GM23338 (cell line): ENCODE measurements around the gene UNC5B. TPM values are rescaled to one million over a fixed set of nuclear protein-coding genes. Genes with fewer than 3 reads are reported as not detected.

Experiments used
- ATAC-seq: fragments of 200-7000 bp; cut with Tn5 transposase; 3 replicates; pipeline ENCODE4 v1.9.1; 2020
- DNase-seq: peaks from one replicate; pipeline ENCODE4 v3.0.0-alpha.2; 2015; ENCODE audit warnings: low spot score
- H2AFZ ChIP-seq: fragments of 200-600 bp; sonication (generic); 2 replicates; pipeline ENCODE4 v1.8.0; 2016; ENCODE audit warnings: antibody characterized with exemption, mild to moderate bottlenecking, moderate library complexity
- H3F3A ChIP-seq: fragments of 200-600 bp; sonication (generic); replicated peaks from 2 replicates; pipeline ENCODE4 v1.8.0; 2017; ENCODE audit warnings: antibody characterized with exemption, mixed run types, low read depth
- H3K27ac ChIP-seq: fragments of 200-600 bp; sonication (generic); 2 replicates; pipeline ENCODE4 v1.6.1; 2016; ENCODE audit warnings: low read depth
- H3K27me3 ChIP-seq: fragments of 200-600 bp; sonication (generic); 2 replicates; pipeline ENCODE4 v1.8.0; 2016; ENCODE audit warnings: mild to moderate bottlenecking, mixed run types, moderate library complexity; ENCODE audit not compliant: insufficient read depth
- H3K36me3 ChIP-seq: fragments of 200-600 bp; sonication (generic); 2 replicates; pipeline ENCODE4 v1.8.0; 2016; ENCODE audit warnings: mild to moderate bottlenecking; ENCODE audit not compliant: insufficient read depth
- H3K4me1 ChIP-seq: fragments of 200-600 bp; sonication (generic); 2 replicates; pipeline ENCODE4 v1.8.0; 2016; ENCODE audit warnings: mild to moderate bottlenecking, moderate library complexity; ENCODE audit not compliant: insufficient read depth
- H3K4me2 ChIP-seq: fragments of 200-600 bp; sonication (generic); 2 replicates; pipeline ENCODE4 v1.7.1; 2017; ENCODE audit warnings: mixed run types
- H3K4me3 ChIP-seq: fragments of 200-600 bp; sonication (generic); 2 replicates; pipeline ENCODE4 v1.6.1; 2016; ENCODE audit warnings: mixed run types
- H3K79me2 ChIP-seq: fragments of 200-600 bp; sonication (generic); replicated peaks from 2 replicates; pipeline ENCODE4 v1.8.0; 2017; ENCODE audit warnings: mild to moderate bottlenecking; ENCODE audit not compliant: insufficient read depth
- H3K9me2 ChIP-seq: fragments of 200-600 bp; sonication (generic); 2 replicates; pipeline ENCODE4 v1.8.0; 2017; ENCODE audit not compliant: insufficient read depth
- H4K20me1 ChIP-seq: fragments of 200-600 bp; sonication (generic); replicated peaks from 2 replicates; pipeline ENCODE4 v1.8.0; 2017; ENCODE audit warnings: mild to moderate bottlenecking; ENCODE audit not compliant: insufficient read depth
- H3K27ac Mint-ChIP-seq: 2 replicates; pipeline ENCODE4 v1.8.0; 2020; ENCODE audit warnings: inconsistent platforms, mild to moderate bottlenecking, moderate library complexity, mixed read lengths
- H3K27me3 Mint-ChIP-seq: 3 replicates; pipeline ENCODE4 v1.8.0; 2022; ENCODE audit warnings: low read depth, mild to moderate bottlenecking, moderate library complexity, mixed read lengths, inconsistent platforms; ENCODE audit not compliant: insufficient read depth, poor library complexity
- H3K36me3 Mint-ChIP-seq: 3 replicates; pipeline ENCODE4 v1.8.0; 2021; ENCODE audit warnings: low read depth, mild to moderate bottlenecking, inconsistent platforms, moderate library complexity, mixed read lengths
- H3K4me1 Mint-ChIP-seq: 3 replicates; pipeline ENCODE4 v1.8.0; 2020; ENCODE audit warnings: mild to moderate bottlenecking, inconsistent platforms, mixed read lengths
- H3K4me3 Mint-ChIP-seq: 3 replicates; pipeline ENCODE4 v1.8.0; 2021; ENCODE audit warnings: moderate library complexity, mild to moderate bottlenecking, inconsistent platforms, mixed read lengths
- H3K9me3 Mint-ChIP-seq: 3 replicates; pipeline ENCODE4 v1.8.0; 2020; ENCODE audit warnings: moderate library complexity, mild to moderate bottlenecking, inconsistent platforms, mixed read lengths
- CREB1 ChIP-seq: fragments of 250-450 bp; sonication (Bioruptor Pico); IDR thresholded peaks from 2 replicates; pipeline ENCODE4 v1.5.0; 2020; ENCODE audit warnings: low read depth, mild to moderate bottlenecking, moderate library complexity
- CTCF ChIP-seq, 2 experiments: fragments of 200-600 bp in 1 of 2; sonication (generic) in 1 of 2; conservative IDR thresholded peaks; 2 replicates each; pipeline versions ENCODE4 v1.5.1 to v1.6.1; 2016 to 2017; ENCODE audit warnings: antibody characterized with exemption in 2 of 2, low read depth in 2 of 2, mild to moderate bottlenecking in 2 of 2, moderate library complexity in 1 of 2
- ETS1 ChIP-seq: IDR thresholded peaks from 2 replicates; pipeline ENCODE4 v1.6.1; 2016; ENCODE audit warnings: antibody characterized with exemption
- EZH2 ChIP-seq: fragments of 200-600 bp; sonication (generic); IDR thresholded peaks from one replicate; pipeline ENCODE4 v1.8.0; 2017; ENCODE audit warnings: antibody characterized with exemption, mild to moderate bottlenecking, low read depth; ENCODE audit not compliant: unreplicated experiment
- EZH2phosphoT487 ChIP-seq: fragments of 200-600 bp; sonication (generic); IDR thresholded peaks from one replicate; pipeline ENCODE4 v1.8.1; 2018; ENCODE audit warnings: antibody characterized with exemption; ENCODE audit not compliant: unreplicated experiment
- JUNB ChIP-seq: IDR thresholded peaks from one replicate; pipeline ENCODE4 v1.6.1; 2016; ENCODE audit warnings: antibody characterized with exemption; ENCODE audit not compliant: unreplicated experiment
- NANOG ChIP-seq: IDR thresholded peaks from 2 replicates; pipeline ENCODE4 v1.6.1; 2016; ENCODE audit warnings: antibody characterized with exemption, borderline replicate concordance
- POLR2AphosphoS5 ChIP-seq: IDR thresholded peaks from 2 replicates; pipeline ENCODE4 v1.6.1; 2016; ENCODE audit warnings: antibody characterized with exemption, low read depth
- REST ChIP-seq: IDR thresholded peaks from one replicate; pipeline ENCODE4 v1.6.1; 2018; ENCODE audit warnings: antibody characterized with exemption; ENCODE audit not compliant: unreplicated experiment
- STAT1 ChIP-seq: IDR thresholded peaks from one replicate; pipeline ENCODE4 v1.6.1; 2016; ENCODE audit warnings: antibody characterized with exemption; ENCODE audit not compliant: unreplicated experiment
- ZNF114 ChIP-seq: fragments of 250-450 bp; sonication (Bioruptor Pico); IDR thresholded peaks from 2 replicates; pipeline ENCODE4 v1.5.0; 2020; ENCODE audit warnings: mild to moderate bottlenecking, moderate library complexity
- ZNF331 ChIP-seq: fragments of 250-450 bp; sonication (Bioruptor Pico); IDR thresholded peaks from 2 replicates; pipeline ENCODE4 v1.5.0; 2020; ENCODE audit warnings: low read depth, mild to moderate bottlenecking, moderate library complexity
- ZNF462 ChIP-seq: fragments of 250-450 bp; sonication (Bioruptor Pico); IDR thresholded peaks from 2 replicates; pipeline ENCODE4 v1.5.0; 2020; ENCODE audit warnings: mild to moderate bottlenecking, moderate library complexity
- polyA plus RNA-seq: library from polyadenylated mRNA; unstranded; fragments of >200 nt; fragmentation: Nextera tagmentation; extraction: Ambion mirVana; gene quantifications from 2 replicates; pipeline ENCODE4 v1.2.1, GENCODE V29; 2016
- total RNA-seq: library from RNA; depleted of rRNA; stranded (reverse); fragments of >200 nt; shearing (Covaris generic); gene quantifications from 2 replicates; pipeline ENCODE4 v1.2.3, GENCODE V29; 2014

UNC5B gene
- total and polyA plus RNA-seq, 2 experiments from 2014 or later, result 8.0 to 31.2 TPM

- no peaks in the 10 kb centered on the region for H4K20me1 ChIP-seq
- TF ChIP-seq STAT1, result no peak
- no peak for TF ChIP-seq CREB1 (CRISPR knock-in tag)
- no peak for TF ChIP-seq POLR2AphosphoS5
- no peak for TF ChIP-seq CTCF (conservative IDR thresholded peaks at IDR 0.05; ENCODE audit: low read depth in 2 of 2)
- no peak for TF ChIP-seq ZNF462
- no peak for TF ChIP-seq ZNF114 (CRISPR knock-in tag)
- no peak for TF ChIP-seq NANOG
- no peak for TF ChIP-seq ETS1
- TF ChIP-seq REST, result no peak
- TF ChIP-seq ZNF331 (CRISPR knock-in tag), result no peak
- TF ChIP-seq EZH2phosphoT487, result no peak
- TF ChIP-seq JUNB, result no peak
- no peak for TF ChIP-seq EZH2
- H3K4me1 ChIP-seq, result peaks cover 22% of the 10 kb centered on the region
- no peaks in the 10 kb centered on the region; the same call in 1 of the 2 replicates for H3K36me3 ChIP-seq
- peaks cover 6% of the 10 kb centered on the region for H3F3A ChIP-seq
- no peak overlapping the region for H3K4me2 ChIP-seq
- ATAC-seq (no peak), DNase-seq (no peak)
- no peaks in the 10 kb centered on the region for H3K79me2 ChIP-seq
- H3K27me3 Mint-ChIP-seq, result peaks cover 26% of the 10 kb centered on the region
- H3K4me3 ChIP-seq, result no peak overlapping the region
- H3K36me3 Mint-ChIP-seq, result peaks cover 11% of the 10 kb centered on the region
- H3K9me2 ChIP-seq, result no peaks in the 10 kb centered on the region
- H2AFZ ChIP-seq, result no peak overlapping the region
- no peak overlapping the region for H3K4me3 Mint-ChIP-seq
- H3K27me3 ChIP-seq, result no peaks in the 10 kb centered on the region
- no peaks in the 10 kb centered on the region for H3K9me3 Mint-ChIP-seq
- no peak overlapping the region for H3K27ac Mint-ChIP-seq
- no peak overlapping the region for H3K27ac ChIP-seq
- H3K4me1 Mint-ChIP-seq, result peaks cover 57% of the 10 kb centered on the region
These were observed 126.5 kb downstream of the UNC5B start for GRCh38 chr10:71338728-71339495.
